Left hindlimb (tissue), 1 donor: ENCODE measurements around the gene UBE2I.
A peak's percentile ranks its signal among the peaks of the same experiment; 100 is the strongest.

ENCODE experiments used
- DNase-seq: peaks from one replicate; pipeline ENCODE4 v3.0.0-alpha.2; 2018

The UBE2I gene

GRCh38 chr16:1344499-1344898 lies 35.1 kb downstream of the UBE2I start:
- DNase-seq, result no peak

DNA sequence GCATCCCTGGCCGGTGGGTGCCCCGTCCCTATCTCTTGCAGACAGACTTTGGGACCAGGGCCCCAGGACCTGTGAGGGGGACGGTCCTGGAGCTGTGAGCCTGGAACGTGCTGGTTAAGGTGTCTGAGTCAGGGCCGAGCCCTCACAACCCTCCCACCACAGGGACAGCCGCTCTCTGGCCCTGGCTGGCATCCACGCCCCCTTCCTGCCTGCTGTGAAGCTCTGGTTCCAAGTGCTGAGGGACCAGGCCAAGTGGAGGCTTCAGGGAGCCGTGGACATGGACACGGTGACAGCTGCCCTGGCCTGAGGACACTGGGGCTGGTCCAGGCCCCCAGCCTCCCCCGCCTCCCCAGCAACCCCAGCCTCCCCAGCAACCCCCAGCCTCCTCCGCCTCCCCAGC lies 35.7 kb downstream of the UBE2I start:
- DNase-seq, result no peak

GRCh38 chr16:1345651-1346421 lies 36.4 kb downstream of the UBE2I start:
- no peak for DNase-seq

- DNase-seq, result no peak
Observed at GRCh38 chr16:1346422-1347285, 37.2 kb downstream of the UBE2I start.

DNA sequence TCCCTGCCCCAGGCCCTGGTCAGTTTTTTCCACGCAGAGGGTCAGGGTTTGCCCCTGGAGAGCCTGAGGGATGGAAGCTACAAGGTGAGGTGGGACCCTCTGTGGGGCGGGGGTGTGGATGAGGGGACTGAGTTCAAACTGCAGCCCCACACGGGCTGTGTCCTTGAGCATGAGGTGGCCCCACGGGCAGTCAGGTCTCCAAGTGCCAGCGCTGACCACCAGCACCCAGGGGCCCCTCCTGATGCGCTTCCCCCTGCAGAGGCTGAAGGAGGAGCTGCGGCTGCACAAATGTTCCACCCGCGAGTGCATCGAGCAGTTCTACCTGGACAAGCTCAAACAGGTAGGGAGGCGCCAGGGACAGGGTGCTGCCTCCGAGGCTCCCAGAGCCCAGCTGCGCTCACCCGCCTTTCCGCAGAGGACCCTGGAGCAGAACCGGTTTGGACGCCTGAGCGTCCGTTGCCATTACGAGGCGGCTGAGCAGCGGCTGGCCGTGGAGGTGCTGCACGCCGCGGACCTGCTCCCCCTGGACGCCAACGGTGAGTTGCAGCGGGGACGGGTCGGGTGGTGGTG lies 37.9 kb downstream of the UBE2I start:
- DNase-seq, result no peak

- DNase-seq, result no peak
Observed at GRCh38 chr16:1347962-1348361, 38.5 kb downstream of the UBE2I start.

GRCh38 chr16:1348441-1348840 lies 39.0 kb downstream of the UBE2I start:
- no peak for DNase-seq

DNA sequence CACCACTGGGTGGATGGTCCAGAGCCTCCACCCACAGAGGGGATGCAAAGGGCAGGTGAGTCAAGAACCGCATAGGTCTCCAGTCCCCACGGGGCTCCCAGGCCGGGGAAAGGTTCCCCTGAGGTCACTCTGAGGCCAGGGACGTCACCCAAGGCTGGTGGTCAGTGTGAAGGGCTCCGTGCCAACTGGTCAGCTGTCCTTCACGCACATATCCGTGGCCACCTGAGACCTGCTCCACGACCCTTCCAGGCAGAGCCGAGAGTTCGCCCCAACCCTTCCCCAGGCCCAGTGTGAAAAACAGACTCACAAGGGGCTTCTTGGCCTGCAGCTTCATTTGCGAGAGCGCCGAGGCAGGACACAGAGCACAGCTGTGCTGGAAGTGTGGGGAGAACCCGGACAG lies 39.5 kb downstream of the UBE2I start:
- no peak for DNase-seq

GRCh38 chr16:1349351-1349750 lies 39.9 kb downstream of the UBE2I start:
- DNase-seq, result no peak

DNA sequence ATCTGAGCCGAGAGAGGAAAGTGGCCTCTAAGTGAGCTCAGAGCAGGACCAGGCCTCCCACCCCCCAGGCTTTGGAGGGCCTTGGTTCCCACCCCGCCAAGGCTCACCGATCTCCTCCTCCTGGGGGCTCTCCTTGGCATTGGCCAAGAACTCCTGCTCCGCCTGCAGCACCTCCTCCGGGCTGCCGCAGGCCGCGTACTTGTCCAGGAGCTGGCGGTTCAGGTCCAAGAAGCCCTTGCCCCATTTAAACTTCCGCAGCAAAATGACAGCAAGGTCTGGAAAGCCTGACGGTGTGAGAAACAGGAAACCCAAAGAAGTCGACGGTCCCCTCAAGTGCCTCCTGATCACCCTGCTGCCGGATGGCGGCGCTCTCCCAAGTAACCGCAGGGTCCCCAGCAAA lies 40.5 kb downstream of the UBE2I start:
- DNase-seq, result no peak

DNA sequence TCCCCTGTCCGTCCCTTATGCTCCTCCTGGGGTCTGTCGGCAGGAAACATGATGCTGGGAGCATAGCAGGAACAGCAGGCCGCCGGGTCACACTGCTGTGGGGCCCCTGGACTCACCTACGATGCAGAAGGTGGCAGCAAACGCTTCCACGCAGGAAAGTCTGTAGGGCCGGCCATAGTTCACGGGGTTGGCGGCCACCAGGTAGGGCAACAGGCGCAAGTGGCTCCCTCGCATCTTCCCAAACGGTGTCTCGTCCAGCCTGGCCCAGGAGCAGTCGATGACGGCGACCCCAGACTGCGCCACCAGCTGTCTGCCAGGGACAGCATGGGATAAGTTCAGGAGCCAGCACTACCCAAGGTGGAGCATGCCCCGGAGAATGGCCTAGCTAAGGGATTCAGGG lies 41.3 kb downstream of the UBE2I start:
- no peak for DNase-seq

DNA sequence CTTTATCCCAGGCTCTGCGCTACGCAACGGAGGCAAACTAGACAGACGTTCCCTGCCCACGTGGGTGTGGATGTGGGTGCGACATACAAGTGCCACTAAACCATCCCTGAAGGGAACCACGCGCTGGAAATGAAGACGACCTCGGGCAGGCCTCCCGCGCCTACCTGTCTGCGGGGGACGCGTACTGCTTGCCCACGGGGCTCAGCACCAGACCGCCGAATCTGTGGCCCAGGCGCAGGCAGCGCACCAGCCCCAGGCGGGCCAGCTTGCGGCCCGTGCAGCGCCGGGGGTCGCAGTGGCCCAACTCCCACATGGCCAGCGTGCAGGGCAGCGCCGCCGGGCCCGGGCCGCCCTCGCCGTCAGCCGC lies 41.8 kb downstream of the UBE2I start:
- DNase-seq, result no peak

DNA sequence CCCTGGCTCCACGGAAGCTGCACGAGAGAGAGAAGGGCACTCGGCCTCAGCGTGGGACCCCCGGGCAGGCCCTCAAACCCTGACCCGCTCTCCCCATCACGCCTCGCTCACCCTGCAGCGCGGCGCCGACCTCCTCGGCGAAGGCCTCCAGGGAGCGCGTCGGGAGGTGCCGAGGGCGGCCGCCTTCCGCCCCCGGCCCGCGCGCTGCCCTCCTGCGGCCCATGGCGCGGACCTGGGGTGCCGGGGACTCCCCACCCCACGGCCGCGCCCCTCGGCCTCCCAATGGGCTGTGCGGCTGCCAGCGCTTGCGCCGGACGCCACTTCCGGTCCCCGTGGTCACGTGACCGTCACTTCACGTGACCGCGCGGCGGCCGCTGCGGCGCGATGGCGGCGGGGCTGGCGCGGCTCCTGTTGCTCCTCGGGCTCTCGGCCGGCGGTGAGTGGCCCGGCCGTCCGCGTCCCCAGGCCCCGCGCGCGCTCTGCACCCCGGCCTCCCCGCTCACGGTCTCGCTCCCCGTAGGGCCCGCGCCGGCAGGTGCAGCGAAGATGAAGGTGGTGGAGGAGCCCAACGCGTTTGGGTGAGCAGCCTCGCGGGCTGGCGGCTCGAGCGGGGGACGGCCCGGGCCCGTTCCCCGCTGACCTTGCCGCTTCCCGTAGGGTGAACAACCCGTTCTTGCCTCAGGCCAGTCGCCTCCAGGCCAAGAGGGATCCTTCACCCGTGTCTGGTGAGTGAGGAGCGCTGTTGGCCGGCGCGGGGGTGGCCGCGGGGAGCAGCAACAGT lies 42.3 kb downstream of the UBE2I start, which contains the start of the genes GNPTG and TSR3:
Gene GNPTG (plus strand): TSS at position 350 of the 781 bp plus-strand sequence. CDS start 35 bp downstream, at position 385.
Gene TSR3 (minus strand): TSS at position 297 of the 781 bp plus-strand sequence. CDS start 74 bp downstream, at position 223.
- DNase-seq, result peak; percentile 88

- DNase-seq, result no peak
Observed at GRCh38 chr16:1354815-1355540, 45.5 kb downstream of the UBE2I start.

- no peak for DNase-seq
Observed at GRCh38 chr16:1355591-1355990, 46.2 kb downstream of the UBE2I start.

DNA sequence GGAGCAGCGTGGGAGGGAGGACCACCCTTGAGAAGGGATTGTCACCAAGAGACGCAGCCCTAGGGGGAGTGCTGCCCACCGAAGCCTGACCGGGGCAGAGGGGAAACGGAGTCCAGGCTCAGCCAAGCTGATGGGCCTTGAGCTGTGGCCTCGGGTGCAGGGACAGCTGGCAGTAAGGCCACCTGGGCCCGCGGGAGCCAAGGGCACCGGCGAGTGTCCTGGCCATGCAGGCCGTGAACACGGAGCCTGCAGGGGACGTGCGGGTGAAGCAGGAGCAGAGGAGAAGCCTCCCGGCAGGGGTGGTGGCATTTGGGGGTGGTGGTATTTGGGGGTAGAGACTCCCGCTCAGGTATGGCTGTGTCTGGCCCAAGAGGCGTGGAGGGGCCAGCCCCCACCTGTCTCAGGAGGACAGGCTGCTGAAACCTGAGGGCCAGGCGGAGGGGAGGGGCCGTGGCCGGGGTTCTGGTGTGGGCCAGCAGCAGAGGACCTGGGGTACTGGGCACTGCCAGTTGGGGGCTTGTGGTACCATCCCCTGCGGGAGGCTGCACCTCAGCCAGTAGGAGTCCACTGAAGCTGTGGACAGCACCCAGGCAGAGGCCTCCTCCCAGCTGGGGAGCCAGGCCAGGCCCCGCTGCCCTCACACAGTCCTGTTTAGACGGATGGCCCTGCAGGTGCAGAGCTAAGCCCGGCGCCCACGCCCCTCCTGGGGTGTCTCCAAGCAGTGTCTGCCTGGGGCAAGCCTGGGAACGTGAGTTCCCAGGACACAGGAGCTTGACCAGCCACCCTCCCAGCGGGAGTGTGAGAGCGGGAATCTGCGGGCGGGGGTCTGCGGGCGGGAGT lies 46.8 kb downstream of the UBE2I start:
- no peak for DNase-seq

DNA sequence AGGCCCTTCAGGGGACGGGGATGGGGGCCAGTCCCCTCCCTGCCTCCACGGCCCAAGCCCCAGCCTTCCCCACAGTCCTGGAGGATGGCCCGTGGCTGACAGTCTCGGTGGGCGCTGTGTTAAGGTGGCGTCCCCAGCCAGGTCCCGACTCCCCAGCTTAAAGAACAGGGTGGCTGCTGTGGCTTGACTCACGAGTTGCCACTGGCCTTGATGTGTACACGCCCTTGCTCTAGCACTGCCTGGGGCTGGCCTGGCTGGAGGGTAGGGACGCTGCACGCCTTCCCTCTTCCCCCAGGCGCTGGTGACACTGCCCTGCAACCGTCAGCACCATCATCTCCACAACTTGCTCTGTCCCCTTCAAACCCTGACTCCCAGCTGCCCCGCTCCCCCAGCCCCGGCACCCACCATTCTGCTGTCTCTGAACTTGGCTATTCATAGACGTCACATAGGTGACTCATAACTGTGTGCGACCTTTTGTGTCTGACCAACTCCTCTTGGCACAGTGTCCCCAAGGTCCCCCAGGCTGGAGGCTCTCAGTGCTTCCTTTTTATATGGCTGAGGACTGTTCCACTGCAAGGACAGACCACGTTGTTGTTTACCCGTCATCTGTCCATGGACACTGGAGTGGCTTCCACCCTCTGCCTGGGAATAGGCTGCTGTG lies 48.6 kb downstream of the UBE2I start:
- no peak for DNase-seq

- no peak for DNase-seq
Observed at GRCh38 chr16:1361685-1362360, 52.4 kb downstream of the UBE2I start.

- DNase-seq, result no peak
Observed at GRCh38 chr16:1362807-1363206, 53.4 kb downstream of the UBE2I start.

GRCh38 chr16:1363501-1364041 lies 54.1 kb downstream of the UBE2I start:
- no peak for DNase-seq
